ENCODE results near the gene PPP2R2B.
A peak's percentile ranks its signal among the peaks of the same experiment; 100 is the strongest.

DNA sequence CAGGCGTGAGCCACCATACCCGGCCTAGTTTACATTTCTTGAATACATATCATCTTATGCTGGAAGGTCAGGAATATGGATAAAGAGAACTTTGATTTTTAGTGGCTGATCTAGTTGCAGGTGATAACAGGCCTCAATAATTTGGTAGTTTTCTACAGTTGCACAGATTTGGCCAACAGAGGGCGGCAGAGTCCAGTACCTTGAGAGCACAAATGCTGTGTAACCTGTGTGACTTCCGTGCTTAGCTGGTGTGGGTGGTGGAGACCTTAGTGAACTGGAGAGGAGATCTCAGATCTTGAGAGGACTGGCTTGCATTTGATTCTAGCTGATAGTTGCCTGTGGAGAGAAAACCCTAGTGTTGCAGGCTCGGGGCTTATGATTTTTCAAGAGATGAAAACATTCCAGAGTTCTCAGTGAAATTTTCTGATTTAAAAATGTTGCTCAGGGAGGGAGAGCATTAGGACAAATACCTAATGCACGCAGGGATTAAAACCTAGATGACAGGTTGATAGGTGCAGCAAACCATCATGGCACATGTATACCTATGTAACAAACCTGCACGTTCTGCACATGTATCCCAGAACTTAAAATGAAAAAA is 345.2 kb downstream of the PPP2R2B start:
- TF ChIP-seq REST (IDR thresholded peaks at IDR 0.05; ENCODE audit: low read depth), result no peak
- TF ChIP-seq EGR1 (IDR thresholded peaks at IDR 0.05), result no peak
- TF ChIP-seq TEAD4 (IDR thresholded peaks at IDR 0.05), result no peak
- TF ChIP-seq YY1 (IDR thresholded peaks at IDR 0.05; ENCODE audit: low read depth), result no peak
- no peak for TF ChIP-seq FOXM1 (IDR thresholded peaks at IDR 0.05; ENCODE audit: borderline replicate concordance, low read depth)
- no peak for TF ChIP-seq EP300 (IDR thresholded peaks at IDR 0.05; ENCODE audit: borderline replicate concordance)
- TF ChIP-seq, protein P1, sequence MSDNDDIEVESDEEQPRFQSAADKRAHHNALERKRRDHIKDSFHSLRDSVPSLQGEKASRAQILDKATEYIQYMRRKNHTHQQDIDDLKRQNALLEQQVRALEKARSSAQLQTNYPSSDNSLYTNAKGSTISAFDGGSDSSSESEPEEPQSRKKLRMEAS (IDR thresholded peaks at IDR 0.05), result no peak
- peak; percentile 87 for TF ChIP-seq RAD21 (IDR thresholded peaks at IDR 0.05; ENCODE audit: low read depth)
